GM23338 (cell line): Measurements from ENCODE around the gene ZNF20. TPM values are rescaled to one million over a fixed set of nuclear protein-coding genes. Genes with fewer than 3 reads are reported as not detected.

ENCODE experiments used
- ATAC-seq: fragments of 200-7000 bp; cut with Tn5 transposase; 3 replicates; pipeline ENCODE4 v1.9.1; 2020
- DNase-seq: peaks from one replicate; pipeline ENCODE4 v3.0.0-alpha.2; 2015; ENCODE audit warnings: low spot score
- H2AFZ ChIP-seq: fragments of 200-600 bp; sonication (generic); 2 replicates; pipeline ENCODE4 v1.8.0; 2016; ENCODE audit warnings: antibody characterized with exemption, mild to moderate bottlenecking, moderate library complexity
- H3F3A ChIP-seq: fragments of 200-600 bp; sonication (generic); replicated peaks from 2 replicates; pipeline ENCODE4 v1.8.0; 2017; ENCODE audit warnings: antibody characterized with exemption, mixed run types, low read depth
- H3K27ac ChIP-seq: fragments of 200-600 bp; sonication (generic); 2 replicates; pipeline ENCODE4 v1.6.1; 2016; ENCODE audit warnings: low read depth
- H3K27me3 ChIP-seq: fragments of 200-600 bp; sonication (generic); 2 replicates; pipeline ENCODE4 v1.8.0; 2016; ENCODE audit warnings: mild to moderate bottlenecking, mixed run types, moderate library complexity; ENCODE audit not compliant: insufficient read depth
- H3K36me3 ChIP-seq: fragments of 200-600 bp; sonication (generic); 2 replicates; pipeline ENCODE4 v1.8.0; 2016; ENCODE audit warnings: mild to moderate bottlenecking; ENCODE audit not compliant: insufficient read depth
- H3K4me1 ChIP-seq: fragments of 200-600 bp; sonication (generic); 2 replicates; pipeline ENCODE4 v1.8.0; 2016; ENCODE audit warnings: mild to moderate bottlenecking, moderate library complexity; ENCODE audit not compliant: insufficient read depth
- H3K4me2 ChIP-seq: fragments of 200-600 bp; sonication (generic); 2 replicates; pipeline ENCODE4 v1.7.1; 2017; ENCODE audit warnings: mixed run types
- H3K4me3 ChIP-seq: fragments of 200-600 bp; sonication (generic); 2 replicates; pipeline ENCODE4 v1.6.1; 2016; ENCODE audit warnings: mixed run types
- H3K79me2 ChIP-seq: fragments of 200-600 bp; sonication (generic); replicated peaks from 2 replicates; pipeline ENCODE4 v1.8.0; 2017; ENCODE audit warnings: mild to moderate bottlenecking; ENCODE audit not compliant: insufficient read depth
- H3K9me2 ChIP-seq: fragments of 200-600 bp; sonication (generic); 2 replicates; pipeline ENCODE4 v1.8.0; 2017; ENCODE audit not compliant: insufficient read depth
- H4K20me1 ChIP-seq: fragments of 200-600 bp; sonication (generic); replicated peaks from 2 replicates; pipeline ENCODE4 v1.8.0; 2017; ENCODE audit warnings: mild to moderate bottlenecking; ENCODE audit not compliant: insufficient read depth
- H3K27ac Mint-ChIP-seq: 2 replicates; pipeline ENCODE4 v1.8.0; 2020; ENCODE audit warnings: inconsistent platforms, mild to moderate bottlenecking, moderate library complexity, mixed read lengths
- H3K27me3 Mint-ChIP-seq: 3 replicates; pipeline ENCODE4 v1.8.0; 2022; ENCODE audit warnings: low read depth, mild to moderate bottlenecking, moderate library complexity, mixed read lengths, inconsistent platforms; ENCODE audit not compliant: insufficient read depth, poor library complexity
- H3K36me3 Mint-ChIP-seq: 3 replicates; pipeline ENCODE4 v1.8.0; 2021; ENCODE audit warnings: low read depth, mild to moderate bottlenecking, inconsistent platforms, moderate library complexity, mixed read lengths
- H3K4me1 Mint-ChIP-seq: 3 replicates; pipeline ENCODE4 v1.8.0; 2020; ENCODE audit warnings: mild to moderate bottlenecking, inconsistent platforms, mixed read lengths
- H3K4me3 Mint-ChIP-seq: 3 replicates; pipeline ENCODE4 v1.8.0; 2021; ENCODE audit warnings: moderate library complexity, mild to moderate bottlenecking, inconsistent platforms, mixed read lengths
- H3K9me3 Mint-ChIP-seq: 3 replicates; pipeline ENCODE4 v1.8.0; 2020; ENCODE audit warnings: moderate library complexity, mild to moderate bottlenecking, inconsistent platforms, mixed read lengths
- EZH2 ChIP-seq: fragments of 200-600 bp; sonication (generic); IDR thresholded peaks from one replicate; pipeline ENCODE4 v1.8.0; 2017; ENCODE audit warnings: antibody characterized with exemption, mild to moderate bottlenecking, low read depth; ENCODE audit not compliant: unreplicated experiment
- EZH2phosphoT487 ChIP-seq: fragments of 200-600 bp; sonication (generic); IDR thresholded peaks from one replicate; pipeline ENCODE4 v1.8.1; 2018; ENCODE audit warnings: antibody characterized with exemption; ENCODE audit not compliant: unreplicated experiment
- ZNF331 ChIP-seq: fragments of 250-450 bp; sonication (Bioruptor Pico); IDR thresholded peaks from 2 replicates; pipeline ENCODE4 v1.5.0; 2020; ENCODE audit warnings: low read depth, mild to moderate bottlenecking, moderate library complexity
- ZNF462 ChIP-seq: fragments of 250-450 bp; sonication (Bioruptor Pico); IDR thresholded peaks from 2 replicates; pipeline ENCODE4 v1.5.0; 2020; ENCODE audit warnings: mild to moderate bottlenecking, moderate library complexity
- polyA plus RNA-seq: library from polyadenylated mRNA; unstranded; fragments of >200 nt; fragmentation: Nextera tagmentation; extraction: Ambion mirVana; gene quantifications from 2 replicates; pipeline ENCODE4 v1.2.1, GENCODE V29; 2016
- total RNA-seq: library from RNA; depleted of rRNA; stranded (reverse); fragments of >200 nt; shearing (Covaris generic); gene quantifications from 2 replicates; pipeline ENCODE4 v1.2.3, GENCODE V29; 2014

ZNF20 gene
- total and polyA plus RNA-seq, 2 experiments from 2014 or later: 4.1 to 7.5 TPM

- Histone ChIP-seq H3K79me2 (peaks cover 54% of the 10 kb centered on the region), H3K4me1 (0 out of 2 replicates have a peak, but pooled peaks cover 3% of the 10 kb centered on the region), H3K4me3 (peak overlapping the region; percentile 88), H3K27me3 (no peaks in the 10 kb centered on the region), H3K36me3 (peaks cover 35% of the 10 kb centered on the region), H3K4me2 (peak overlapping the region; percentile 87), H2AFZ (peak overlapping the region; percentile 83), H3K9me2 (no peaks in the 10 kb centered on the region), H4K20me1 (no peaks in the 10 kb centered on the region; the same call in none of the 2 replicates), H3K27ac (peak overlapping the region; percentile 99), H3F3A (no peaks in the 10 kb centered on the region; the same call in 1 of the 2 replicates)
- H3K27ac Mint-ChIP-seq: no peak overlapping the region
- H3K4me1 Mint-ChIP-seq: no peaks in the 10 kb centered on the region; the same call in 2 of the 3 replicates
- peaks cover 90% of the 10 kb centered on the region for H3K9me3 Mint-ChIP-seq
- H3K27me3 Mint-ChIP-seq: peaks cover 13% of the 10 kb centered on the region
- H3K36me3 Mint-ChIP-seq: peaks cover 47% of the 10 kb centered on the region
- TF ChIP-seq EZH2 (no peak), ZNF462 (no peak), EZH2phosphoT487 (no peak), ZNF331 (CRISPR knock-in tag) (no peak)
- no peak for ATAC-seq
- no peak for DNase-seq
- H3K4me3 Mint-ChIP-seq: no peak overlapping the region
These were observed 47.2 kb downstream of the ZNF20 start for GRCh38 chr19:12092956-12093355.
